Adipose tissue (tissue), 3 donors: ENCODE results near the gene RILP. TPM values are rescaled to one million over a fixed set of nuclear protein-coding genes. Genes with fewer than 3 reads are reported as not detected.
A peak's percentile ranks its signal among the peaks of the same experiment; 100 is the strongest.

Source experiments
- H3K27ac ChIP-seq: one replicate; pipeline ENCODE4 v1.5.1; 2013; ENCODE audit warnings: low read depth, low read length
- WGBS, 3 donors: extraction: QIAGEN DNeasy Blood & Tissue Kit; methylation state at CpG; one replicate each; pipeline ENCODE4 v1.1.7; 2013; 5-methylcytosine and 5-hydroxymethylcytosine counted together
- polyA plus RNA-seq, 3 donors: library from polyadenylated mRNA; stranded (reverse); fragments of 200-250 nt; gene quantifications; one replicate each; pipeline ENCODE4 v1.2.3, GENCODE V29; 2013
- donor health status: healthy with polysubstance abuse.
- donor health status: Bipolar disorder and iron deficiency.
- donor health status: healthy.

The RILP gene
- polyA plus RNA-seq, 3 donors: 13.6 to 29.7 (median 24.1) TPM

GRCh38 chr17:1636732-1637285, 12.9 kb downstream of the RILP start:
- WGBS, 3 donors: 85 to 89% (median 88%) methylated on average over 15 of the region's 15 CpGs
- no peak overlapping the region for H3K27ac ChIP-seq

GRCh38 chr17:1635675-1636465, 13.8 kb downstream of the RILP start:
- no peak overlapping the region for H3K27ac ChIP-seq
- 88 to 93% (median 92%) methylated on average over 10 of the region's 10 CpGs for WGBS, 3 donors

DNA sequence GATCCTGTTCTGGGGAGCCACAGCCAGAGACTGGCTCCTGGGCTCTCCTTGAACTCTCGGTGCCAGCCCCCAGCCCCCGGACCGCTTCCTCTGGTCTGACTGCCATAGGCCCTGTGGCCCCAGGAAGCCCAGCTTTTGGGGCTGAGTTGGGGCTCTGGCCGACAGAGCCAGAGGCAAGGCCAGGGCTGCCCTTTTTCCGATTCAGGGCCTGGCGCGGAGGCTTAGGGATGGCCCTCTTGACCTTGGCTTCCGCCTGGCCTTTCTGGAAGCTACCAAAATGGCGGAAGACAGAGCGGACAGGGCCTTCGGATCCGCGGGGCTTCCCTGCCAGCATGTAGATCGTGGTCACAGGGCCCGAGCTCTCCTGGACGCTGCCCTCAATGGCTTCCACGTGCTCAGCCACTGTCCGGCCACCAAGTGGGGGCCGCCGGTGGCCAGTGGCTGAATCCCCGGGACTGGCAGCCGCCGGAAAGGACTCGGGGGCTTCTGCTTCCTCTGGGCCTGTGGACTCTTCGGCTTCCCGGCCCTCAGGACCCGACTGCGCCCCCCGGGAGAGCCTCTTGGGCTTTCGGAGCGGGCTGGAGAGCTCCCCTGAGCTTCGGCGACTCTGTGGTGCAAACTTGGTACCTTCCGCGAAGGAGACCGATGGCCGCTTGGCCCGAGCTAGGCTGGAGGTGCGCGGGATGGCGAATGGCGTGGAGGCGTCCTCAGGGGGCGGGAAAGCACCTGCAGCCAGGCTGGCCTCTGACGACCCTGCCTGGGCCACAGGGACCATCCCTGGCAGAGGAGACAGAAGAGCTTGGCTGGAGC, 14.6 kb downstream of the RILP start:
- no peak overlapping the region for H3K27ac ChIP-seq
- 94 to 95% (median 95%) methylated on average over 45 of the region's 45 CpGs for WGBS, 3 donors

DNA sequence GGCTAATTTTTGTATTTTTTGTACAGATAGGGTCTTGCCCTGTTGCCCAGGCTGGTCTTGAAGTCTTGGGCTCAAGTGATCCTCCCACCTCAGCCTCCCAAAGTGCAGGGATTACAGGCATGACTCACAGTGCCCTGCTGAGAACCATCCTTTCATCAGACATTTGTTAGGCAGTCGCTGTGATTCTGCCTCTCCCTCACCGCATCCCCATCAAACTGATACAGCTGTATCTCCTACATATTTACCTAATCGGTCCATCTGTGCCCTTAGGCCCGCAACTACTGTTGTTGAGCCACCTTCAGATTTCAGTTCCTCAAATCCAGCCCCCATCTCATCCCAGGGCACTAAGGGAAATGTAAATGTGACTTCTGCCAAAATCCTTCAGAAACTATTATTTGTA, 19.0 kb downstream of the RILP start:
- no peak overlapping the region for H3K27ac ChIP-seq
- WGBS, 3 donors: 73 to 82% (median 79%) methylated on average over 4 of the region's 4 CpGs

- no peak overlapping the region for H3K27ac ChIP-seq
- 3 to 4% (median 3%) methylated on average over 36 to 45 of the region's 45 CpGs for WGBS, 3 donors
Observed at GRCh38 chr17:1629504-1630310, 20.0 kb downstream of the RILP start.

- WGBS, 3 donors: 0 to 1% (median 1%) methylated on average over 51 to 77 of the region's 77 CpGs
- H3K27ac ChIP-seq: no peak overlapping the region
Observed at GRCh38 chr17:1628856-1629503, 20.7 kb downstream of the RILP start.

DNA sequence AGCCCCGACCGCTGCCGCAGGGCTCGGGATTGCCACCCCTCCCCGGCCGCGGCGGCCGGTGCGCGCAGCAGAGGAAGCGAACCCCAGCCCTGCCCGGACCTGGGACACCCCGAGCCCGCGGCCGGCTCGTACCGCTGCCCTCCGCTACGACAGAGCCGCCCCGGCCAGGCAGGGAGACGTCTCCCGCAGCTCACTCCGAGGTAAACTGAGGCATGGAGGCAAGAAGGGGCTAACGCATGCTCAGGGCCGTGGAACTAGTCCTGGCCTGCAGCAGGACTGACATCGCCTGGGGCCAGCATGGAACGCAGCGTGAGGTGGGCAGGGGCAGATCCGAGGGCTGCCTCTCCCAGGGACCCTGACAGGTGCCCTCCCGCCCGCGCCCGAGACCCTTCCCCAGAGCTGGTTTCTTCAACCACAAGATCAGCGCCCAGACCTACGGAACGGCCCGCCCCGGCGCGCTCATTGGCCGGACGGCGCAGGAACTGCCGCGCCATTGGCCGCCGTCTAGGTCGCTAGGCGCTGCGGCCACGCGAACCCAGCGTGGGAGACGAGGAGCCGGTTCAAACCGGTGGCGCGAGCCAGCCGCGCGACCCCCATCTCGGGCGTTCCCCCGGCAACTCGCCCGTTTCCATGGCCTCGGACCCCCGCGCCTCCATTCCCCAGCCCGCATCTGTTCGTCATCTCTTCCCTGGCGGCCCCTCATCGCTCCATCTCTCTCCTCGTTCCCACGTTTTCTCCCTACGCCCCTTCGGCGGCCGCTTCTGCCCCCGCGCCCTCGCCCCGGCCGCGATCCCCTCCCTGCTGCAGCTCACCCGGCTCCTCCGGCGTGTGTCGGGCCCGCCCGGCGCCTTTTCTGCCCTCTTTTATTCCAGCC, 21.4 kb downstream of the RILP start, which contains the start of gene SLC43A2:
TSS of gene SLC43A2 (minus strand) at position 853 of the 874 bp plus-strand sequence. CDS start 960 bp downstream, outside the sequence.
- 0 to 1% (median 1%) methylated on average over 82 to 95 of the region's 95 CpGs for WGBS, 3 donors
- peak within 1 kb of the TSS; percentile 76 for H3K27ac ChIP-seq

DNA sequence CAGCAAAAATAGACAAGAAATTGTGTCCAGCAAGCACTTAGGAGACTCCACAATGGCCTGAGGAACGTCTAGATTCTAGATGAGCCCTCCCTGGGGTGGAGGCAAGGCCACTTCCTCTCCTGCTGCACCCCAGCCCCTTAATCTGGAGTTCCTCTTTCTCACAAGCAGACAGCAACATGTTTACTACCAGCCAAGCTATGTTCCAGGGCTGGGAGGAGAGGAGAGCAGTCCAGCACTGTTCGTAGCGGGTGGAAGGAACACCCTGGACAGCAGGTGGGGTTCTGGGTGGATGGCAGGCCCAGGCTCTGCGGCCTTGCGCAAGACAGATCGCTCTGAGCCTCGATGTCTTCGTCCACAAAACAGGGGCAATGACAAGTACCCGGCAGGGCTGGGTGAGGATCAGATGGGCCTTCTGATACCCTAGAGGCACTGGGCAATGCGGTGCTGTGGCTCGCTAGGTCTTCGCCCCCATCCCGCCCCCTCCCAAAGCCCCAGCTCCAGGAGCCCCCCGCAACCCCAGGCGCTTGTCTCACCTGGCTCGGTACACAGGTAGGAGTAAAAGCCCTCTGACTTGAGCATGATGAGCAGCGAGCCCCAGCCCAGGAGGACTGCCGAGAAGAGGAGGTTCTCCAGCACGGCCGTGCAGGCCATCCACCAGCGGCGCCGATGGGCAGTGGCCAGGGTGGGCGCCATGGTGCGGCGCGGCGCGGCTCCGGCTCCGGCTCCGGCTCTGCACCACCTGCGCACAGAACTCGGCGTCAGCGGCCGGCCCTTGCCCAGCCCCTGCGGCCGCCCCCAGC, 22.3 kb downstream of the RILP start:
- 15 to 49% (median 15%) methylated on average over 23 to 39 of the region's 39 CpGs for WGBS, 3 donors
- peak overlapping the region; percentile 76 for H3K27ac ChIP-seq

DNA sequence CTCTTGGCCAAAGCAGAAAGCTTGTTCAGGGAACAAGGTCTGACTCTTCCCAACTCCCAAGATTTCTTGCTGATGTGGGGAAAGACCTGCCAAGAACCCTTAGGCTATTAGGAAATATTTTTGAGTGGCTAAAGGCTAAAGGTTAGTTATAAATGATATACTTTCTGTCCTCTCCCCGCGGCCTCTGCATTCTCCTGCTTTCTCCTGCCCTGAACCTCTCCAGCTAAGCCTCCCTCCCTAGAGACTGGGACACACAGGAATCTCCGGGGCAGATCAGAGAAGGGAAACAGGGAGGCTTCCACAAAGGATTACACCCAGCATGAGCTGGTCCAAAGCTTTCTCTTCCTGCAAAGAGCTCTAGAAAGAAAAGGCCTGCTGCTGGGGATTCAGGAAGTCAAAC, 23.3 kb downstream of the RILP start:
- WGBS, 3 donors: 33 to 73% (median 41%) methylated on average over 3 of the region's 3 CpGs

DNA sequence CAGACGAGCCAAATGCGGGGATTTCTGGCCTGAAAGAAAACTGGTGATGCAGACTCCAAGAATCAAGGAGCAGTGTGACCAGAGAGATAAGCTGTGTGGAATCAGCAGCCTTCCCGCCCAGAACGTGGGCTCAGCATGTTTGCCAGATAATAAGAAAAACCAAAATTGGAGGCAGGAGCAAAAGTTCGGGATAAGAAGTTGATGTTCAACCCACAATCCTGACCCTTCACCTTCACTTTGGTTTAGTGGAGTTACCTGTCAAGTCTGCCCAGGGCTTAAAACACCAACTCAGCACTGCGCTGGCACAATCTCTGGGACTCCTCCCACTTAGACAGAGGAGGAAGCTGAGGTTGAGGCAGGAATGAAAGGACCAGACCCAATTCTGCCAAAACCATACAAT, 24.1 kb downstream of the RILP start:
- no peak overlapping the region for H3K27ac ChIP-seq
- 57 to 81% (median 58%) methylated on average over 6 of the region's 6 CpGs for WGBS, 3 donors

More for the DNA sequence above, 23.3 kb downstream of the RILP start:
- no peak overlapping the region for H3K27ac ChIP-seq

GRCh38 chr17:1625053-1625452, 24.6 kb downstream of the RILP start:
- no peak overlapping the region for H3K27ac ChIP-seq
- 53 to 87% (median 59%) methylated on average over 14 of the region's 14 CpGs for WGBS, 3 donors

DNA sequence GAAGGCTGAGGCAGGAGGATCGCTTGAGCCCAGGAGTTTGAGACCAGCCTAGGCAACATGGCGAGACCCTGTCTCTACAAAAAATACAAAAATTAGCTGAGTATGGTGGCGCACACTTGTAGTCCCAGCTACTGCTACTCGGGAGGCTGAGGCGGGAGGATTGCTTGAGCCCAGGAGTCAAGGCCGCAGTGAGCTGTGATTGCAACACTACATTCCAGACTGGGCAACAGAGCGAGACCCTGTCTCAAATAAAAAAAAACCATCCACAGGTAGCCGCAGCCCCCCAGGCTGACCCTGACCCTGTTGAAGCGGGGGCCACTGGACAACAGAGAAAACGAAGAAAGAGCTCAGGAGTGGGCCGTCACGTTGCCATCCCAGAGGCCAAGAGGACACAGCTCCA, 25.0 kb downstream of the RILP start:
- 87 to 89% (median 87%) methylated on average over 12 of the region's 12 CpGs for WGBS, 3 donors
- no peak overlapping the region for H3K27ac ChIP-seq

DNA sequence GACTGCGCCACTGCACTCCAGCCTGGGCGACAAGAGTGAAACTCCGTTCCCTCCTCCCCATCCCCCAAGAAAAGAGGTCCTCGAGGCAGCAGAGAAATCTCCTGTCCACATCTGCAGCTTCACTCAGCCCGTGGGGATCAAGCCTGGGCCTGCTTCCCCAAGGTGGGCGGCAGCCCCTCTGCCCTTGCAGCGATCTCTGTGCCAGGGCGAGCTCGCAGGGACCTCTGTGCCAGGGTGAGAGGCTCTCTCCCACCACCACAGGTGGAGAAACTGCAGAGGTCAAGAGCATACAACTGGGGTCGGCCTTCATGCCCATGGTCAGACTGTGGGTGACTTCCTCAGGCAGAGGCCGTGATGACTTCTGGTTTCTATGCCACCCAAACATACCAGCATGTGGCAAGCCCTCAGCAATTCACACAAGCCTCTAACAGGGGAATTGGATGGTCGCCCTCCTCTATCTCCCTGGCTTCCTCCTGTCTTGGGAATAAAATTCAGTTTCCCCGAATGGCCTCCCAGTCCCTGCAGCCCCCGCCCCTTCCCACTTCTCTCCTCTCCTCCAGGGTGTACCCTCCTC, 26.5 kb downstream of the RILP start:
- H3K27ac ChIP-seq: no peak overlapping the region
- 91 to 97% (median 95%) methylated on average over 14 of the region's 14 CpGs for WGBS, 3 donors

GRCh38 chr17:1621273-1621954, 28.3 kb downstream of the RILP start:
- WGBS, 3 donors: 65 to 83% (median 73%) methylated on average over 21 to 22 of the region's 22 CpGs
- no peak overlapping the region for H3K27ac ChIP-seq

GRCh38 chr17:1620486-1620885, 29.2 kb downstream of the RILP start:
- 84 to 91% (median 87%) methylated on average over 13 of the region's 13 CpGs for WGBS, 3 donors
- no peak overlapping the region for H3K27ac ChIP-seq
